Fibroblast of skin of abdomen (primary cell): ENCODE data around the gene TRABD2A.
"Not testable (repeated sequence)": the region's sequence is repeated elsewhere in the genome, so short reads cannot be mapped to it uniquely, and the experiment has no call there.

ENCODE experiments used
- DNase-seq: peaks from one replicate; pipeline ENCODE4 v3.0.0-alpha.2; 2013

The TRABD2A gene

DNA sequence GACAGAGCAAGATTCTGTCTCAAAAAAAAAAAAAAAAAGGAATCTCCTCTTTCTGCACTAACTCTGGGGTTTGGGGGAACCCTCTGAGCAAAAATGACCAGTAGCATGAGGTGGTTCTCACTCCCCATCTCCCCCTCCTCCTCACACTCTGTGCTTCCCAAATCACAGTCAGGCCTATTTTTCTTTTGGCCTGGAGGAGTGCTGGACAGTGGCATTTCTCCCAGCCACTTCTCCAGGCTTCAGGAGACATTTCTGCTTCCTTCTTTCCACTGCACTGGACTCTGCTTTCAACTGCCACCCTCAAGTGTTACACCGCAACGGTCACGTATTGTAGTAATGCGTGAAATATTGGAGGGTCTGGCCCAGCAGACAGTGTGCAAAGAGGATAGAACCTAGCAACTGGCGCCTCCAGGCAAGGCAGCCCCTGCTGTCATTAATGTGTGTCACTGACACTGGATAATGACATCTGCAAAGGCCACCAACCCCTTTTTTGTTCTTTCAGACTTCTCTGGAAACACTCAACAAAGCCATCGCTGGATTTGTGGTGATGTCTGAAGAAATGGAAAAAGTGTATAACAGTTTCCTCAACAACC, 68.9 kb downstream of the TRABD2A start:
- DNase-seq: no peak

- DNase-seq: no peak
These were observed 72.6 kb downstream of the TRABD2A start for GRCh38 chr2:84808279-84808678.

DNA sequence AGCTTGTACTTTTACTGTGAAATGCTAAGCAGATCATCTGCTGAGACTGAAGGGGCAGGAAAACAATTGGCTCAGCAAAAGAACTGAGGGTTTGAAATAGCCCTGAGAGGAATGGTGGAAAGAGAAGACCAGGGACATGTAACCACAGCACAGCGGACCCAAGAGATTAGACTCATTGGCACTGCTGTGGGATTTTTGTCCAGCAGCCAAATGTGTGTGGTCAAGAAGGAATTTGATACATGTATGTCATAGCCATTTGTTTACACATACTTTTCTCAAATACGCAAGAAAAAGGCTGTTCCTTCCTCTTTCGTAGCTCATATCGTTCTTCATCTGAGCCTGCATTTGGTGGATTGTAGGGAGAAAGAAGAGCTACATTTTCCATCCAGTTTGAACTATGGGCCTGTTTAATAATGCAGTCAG, 73.8 kb downstream of the TRABD2A start:
- DNase-seq: peak; percentile 98

DNA sequence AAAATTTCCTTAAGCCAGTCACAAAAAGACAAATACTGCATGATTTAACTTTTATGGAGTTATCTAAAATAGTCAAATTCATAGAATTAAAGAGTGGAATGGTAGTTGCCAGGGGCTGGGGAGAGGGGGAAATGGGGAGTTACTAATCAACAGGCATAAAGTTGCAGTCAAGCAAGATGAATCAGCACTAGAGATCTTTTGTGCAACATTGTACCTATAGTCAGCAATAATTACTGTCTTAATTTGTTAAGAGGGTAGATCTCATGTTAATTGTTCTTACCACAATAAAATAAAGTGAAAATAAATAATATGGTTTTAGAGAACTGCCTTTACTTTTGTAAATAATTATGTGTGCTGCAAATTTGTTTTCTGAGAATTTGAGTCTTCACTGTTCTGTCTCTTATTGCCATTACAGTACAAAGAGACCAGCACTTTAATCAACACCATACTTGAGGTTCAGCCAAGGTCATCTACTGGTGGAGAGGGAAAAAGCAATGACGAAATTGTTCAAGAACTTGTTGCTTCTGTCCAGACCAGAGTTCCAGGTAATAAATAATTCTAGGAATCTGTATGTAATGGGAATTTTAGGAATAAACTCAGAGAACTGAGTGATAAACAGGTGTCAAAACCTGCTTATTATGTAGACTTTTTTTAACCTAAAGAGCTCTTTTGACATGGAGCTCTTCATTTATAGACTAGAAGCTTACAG, 75.5 kb downstream of the TRABD2A start:
- peak; percentile 71 for DNase-seq

GRCh38 chr2:84801811-84802210, 79.1 kb downstream of the TRABD2A start:
- no peak for DNase-seq

DNA sequence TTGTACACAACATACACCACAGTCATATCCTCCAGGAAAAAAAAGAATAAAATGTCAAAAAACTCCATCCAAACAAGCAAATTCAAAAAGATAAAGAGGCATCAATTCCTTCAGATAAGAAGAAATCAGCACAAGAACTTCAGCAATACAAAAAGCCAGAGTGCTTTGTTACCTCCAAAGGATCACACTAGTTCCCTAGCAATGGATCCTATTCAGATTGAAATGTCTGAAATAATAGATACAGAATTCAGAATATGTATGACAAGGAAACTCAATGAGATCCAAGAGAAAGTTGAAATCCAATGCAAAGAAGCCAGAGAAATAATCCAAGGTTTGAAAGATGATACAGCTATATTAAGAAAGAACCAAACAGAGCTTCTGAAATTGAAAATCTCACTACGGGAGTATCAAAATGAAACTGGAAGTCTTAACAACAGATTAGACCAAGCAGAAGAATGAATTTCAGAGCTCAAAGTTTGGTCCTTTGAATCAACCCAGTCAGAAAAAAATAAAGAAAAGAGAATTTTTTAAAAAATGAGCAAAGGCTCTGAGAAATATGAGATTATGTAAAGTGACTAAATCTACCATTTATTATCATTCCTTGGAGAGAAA, 80.6 kb downstream of the TRABD2A start:
- no peak for DNase-seq

- no peak for DNase-seq
These were observed 81.1 kb downstream of the TRABD2A start for GRCh38 chr2:84799772-84800171.

DNA sequence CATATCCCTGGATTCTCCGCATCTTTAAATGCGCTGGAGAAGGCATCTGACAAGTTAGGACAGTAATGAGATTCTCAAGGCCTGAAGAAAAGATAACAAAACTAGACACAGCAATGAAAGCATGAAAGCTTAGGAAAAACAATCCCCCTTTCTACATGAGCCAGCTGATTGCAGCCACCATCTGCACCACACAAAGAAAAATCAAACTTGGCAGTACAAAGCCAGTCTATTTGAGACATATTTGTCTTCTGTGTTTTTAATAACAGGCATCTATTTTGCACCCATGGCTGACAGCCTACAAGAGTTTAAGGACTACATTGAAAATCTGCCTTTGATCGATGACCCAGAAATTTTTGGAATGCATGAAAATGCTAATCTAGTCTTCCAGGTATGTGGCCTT, 83.6 kb downstream of the TRABD2A start:
- DNase-seq: no peak

DNA sequence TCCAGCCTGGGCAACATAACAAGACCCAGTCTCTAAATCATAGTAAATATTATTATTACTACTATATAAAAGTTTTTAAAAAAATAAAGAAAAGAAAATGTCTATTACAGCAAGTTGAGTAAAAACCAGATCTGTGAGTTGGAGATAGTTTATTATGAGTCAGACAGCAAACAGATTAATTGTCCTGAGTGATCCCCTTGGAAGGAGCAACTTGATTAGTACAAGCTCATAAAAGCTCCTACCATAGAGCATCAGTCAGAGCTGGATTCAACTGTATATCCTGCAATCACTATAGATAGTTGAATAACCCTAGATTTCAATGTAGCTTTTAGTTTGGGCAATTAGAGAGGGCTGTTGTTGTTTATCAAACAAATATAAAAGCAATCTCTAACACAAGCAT, 84.1 kb downstream of the TRABD2A start:
- no peak for DNase-seq

- DNase-seq: no peak
These were observed 87.2 kb downstream of the TRABD2A start for GRCh38 chr2:84793641-84794040.

- DNase-seq: no peak
These were observed 87.9 kb downstream of the TRABD2A start for GRCh38 chr2:84792856-84793522.

GRCh38 chr2:84788498-84788897, 92.4 kb downstream of the TRABD2A start:
- DNase-seq: no peak

DNA sequence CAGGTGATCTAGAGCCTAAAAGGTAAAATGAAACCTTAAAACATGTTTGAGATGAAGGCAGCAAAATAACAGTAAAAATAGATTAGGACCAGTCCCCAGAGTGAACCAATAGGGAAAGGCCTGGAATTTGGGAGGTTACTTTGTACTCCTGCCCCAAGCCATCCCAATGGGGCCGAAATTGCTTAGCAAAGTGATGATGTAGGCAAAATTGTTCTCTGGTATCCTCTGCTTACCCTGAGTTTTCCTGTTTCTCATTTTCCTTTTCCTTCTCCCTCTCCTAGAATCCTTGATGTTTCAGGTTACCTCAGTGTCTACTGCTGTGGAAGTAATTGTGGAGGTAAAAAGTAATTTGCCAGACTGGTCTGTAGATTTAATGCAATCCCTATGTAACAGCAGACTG, 92.9 kb downstream of the TRABD2A start:
- DNase-seq: no peak

- DNase-seq: no peak
These were observed 94.3 kb downstream of the TRABD2A start for GRCh38 chr2:84786601-84787000.

DNA sequence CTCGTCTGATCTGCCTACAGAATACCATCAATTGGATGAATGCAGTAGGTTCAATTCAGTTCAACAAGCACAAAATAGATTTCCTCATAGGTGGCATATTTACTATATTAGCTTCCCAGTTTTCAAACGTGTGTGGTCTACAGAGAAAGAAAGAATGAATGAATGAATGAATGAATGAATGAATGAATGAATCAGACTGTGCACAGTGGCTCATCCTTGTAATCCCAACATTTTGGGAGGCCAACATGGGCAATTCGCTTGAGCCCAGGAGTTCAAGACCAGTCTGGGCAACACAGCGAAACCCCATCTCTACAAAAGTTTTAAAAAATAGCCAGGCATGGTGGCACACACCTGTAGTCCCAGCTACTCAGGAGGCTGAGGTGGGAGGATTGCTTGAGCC, 94.9 kb downstream of the TRABD2A start:
- no peak for DNase-seq

GRCh38 chr2:84782717-84783442, 98.0 kb downstream of the TRABD2A start:
- no peak for DNase-seq

GRCh38 chr2:84781942-84782716, 98.8 kb downstream of the TRABD2A start:
- DNase-seq: no peak

GRCh38 chr2:84779781-84780180, 101.1 kb downstream of the TRABD2A start:
- DNase-seq: no peak

DNA sequence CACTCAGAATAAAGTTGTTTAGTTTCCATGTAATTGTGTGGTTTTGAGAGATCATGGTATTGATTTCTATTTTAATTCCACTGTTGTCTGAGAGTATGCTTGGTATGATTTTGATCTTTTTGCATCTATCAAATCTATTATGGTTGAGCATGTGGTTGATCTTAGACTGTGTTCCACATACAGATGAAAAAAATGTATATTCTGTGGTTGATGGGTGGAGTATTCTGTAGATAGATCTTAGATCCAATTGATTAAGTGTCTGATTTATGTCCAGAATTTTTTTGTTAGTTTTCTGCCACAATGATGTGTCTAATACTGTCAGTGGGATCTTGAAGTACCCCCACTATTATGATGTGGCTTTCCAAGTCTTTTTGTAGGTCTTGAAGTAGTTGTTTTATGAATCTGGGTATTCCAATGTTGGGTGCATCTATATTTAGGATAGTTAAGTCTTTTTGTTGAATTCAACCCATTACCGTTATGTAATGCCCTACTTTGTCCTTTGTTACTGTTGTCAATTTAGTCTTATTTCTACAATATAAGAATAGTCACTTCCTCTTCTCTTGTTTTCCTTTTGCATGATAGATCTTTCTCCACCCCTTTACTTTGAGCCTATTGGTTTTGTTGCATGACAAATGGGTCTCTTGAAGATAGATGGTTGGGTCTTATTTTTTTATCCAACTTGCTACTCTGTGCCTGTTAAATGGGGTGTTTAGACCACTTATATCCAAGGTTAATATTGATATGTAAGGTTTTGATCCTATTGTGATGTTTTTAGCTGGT, 101.8 kb downstream of the TRABD2A start:
- no peak for DNase-seq

DNA sequence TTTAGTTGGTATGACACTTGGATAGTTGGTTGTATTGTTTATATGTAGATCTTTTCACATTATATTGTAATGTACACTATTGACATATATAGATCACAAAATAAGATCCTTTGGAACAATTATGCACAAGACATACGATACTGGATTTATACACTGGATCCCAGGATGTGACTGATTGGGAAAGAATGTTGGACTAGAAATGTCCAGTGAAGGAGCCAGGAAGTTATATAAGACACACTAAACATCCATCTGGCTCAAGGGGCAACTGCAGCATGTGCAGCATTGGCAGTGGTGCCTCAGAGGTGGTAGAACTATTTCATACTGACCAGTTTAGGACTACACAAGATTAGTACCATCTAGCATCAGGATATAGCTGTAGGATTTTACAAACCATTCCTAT, 104.9 kb downstream of the TRABD2A start:
- no peak for DNase-seq

DNA sequence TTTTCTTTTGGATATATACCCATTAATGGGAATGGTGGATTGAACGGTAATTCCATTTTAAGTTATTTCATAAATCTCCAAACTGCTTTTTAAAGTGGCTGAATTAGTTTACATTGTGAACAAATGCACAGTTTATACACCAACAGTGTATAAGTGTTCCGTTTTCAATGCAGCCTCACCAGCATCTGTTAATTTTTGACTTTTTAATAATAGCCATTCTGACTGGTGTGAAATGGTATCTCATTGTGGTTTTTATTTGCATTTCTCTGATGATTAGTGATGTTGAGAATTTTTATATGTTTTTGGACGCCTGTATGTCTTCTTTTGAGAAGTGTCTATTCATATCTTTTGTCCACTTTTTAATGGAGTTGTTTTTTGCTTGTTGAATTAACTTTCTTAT, 107.3 kb downstream of the TRABD2A start:
- not testable (repeated sequence) for DNase-seq
